Mesodermal cell (in vitro differentiated cells): ENCODE results near the gene CNOT4.

Experiments used
- H3K27ac ChIP-seq: 2 replicates; pipeline ENCODE4 v1.7.0; 2013; ENCODE audit warnings: mild to moderate bottlenecking, low read depth, low read length, moderate library complexity; ENCODE audit not compliant: severe bottlenecking
- H3K36me3 ChIP-seq: 2 replicates; pipeline ENCODE4 v1.7.1; 2013; ENCODE audit warnings: mild to moderate bottlenecking, low read length, moderate library complexity; ENCODE audit not compliant: control insufficient read depth, insufficient read depth
- H3K4me1 ChIP-seq: one replicate; pipeline ENCODE4 v1.7.1; 2013; ENCODE audit warnings: mild to moderate bottlenecking, low read length; ENCODE audit not compliant: insufficient read depth, control insufficient read depth, poor library complexity, severe bottlenecking
- H3K4me3 ChIP-seq: 2 replicates; pipeline ENCODE4 v1.7.0; 2013; ENCODE audit warnings: low read length, control low read depth, mild to moderate bottlenecking; ENCODE audit not compliant: insufficient read depth, poor library complexity, severe bottlenecking; ENCODE audit errors: extremely low read depth
- H3K9me3 ChIP-seq: 2 replicates; pipeline ENCODE4 v1.7.1; 2013; ENCODE audit warnings: mild to moderate bottlenecking, low read length, moderate library complexity; ENCODE audit not compliant: control insufficient read depth
- WGBS, 2 experiments: methylation state at CpG; one replicate each; pipeline ENCODE4 v1.1.5; 2013; ENCODE audit warnings: missing lambda C conversion rate in 2 of 2; ENCODE audit not compliant: insufficient coverage in 2 of 2; 5-methylcytosine and 5-hydroxymethylcytosine counted together

Gene CNOT4

DNA sequence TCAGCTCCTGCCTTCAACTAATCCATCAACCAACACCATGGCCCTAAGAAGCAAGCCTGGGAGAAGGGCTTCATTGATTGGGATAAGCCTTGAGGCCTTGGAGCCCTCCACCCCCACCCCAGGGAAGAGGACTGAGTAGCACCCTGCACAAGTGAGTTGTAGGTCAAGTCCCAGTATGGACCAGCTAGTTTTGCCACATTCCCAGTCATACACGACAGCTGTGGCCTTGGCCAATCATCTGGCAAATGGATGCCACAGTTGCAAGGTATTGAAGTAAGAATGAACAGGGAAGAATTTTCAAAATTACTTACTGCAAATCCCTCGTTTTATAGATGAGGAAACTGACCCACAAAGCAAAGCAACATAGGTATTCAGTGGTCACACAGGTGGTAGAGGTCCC is 166.5 kb downstream of the CNOT4 start:
- Histone ChIP-seq H3K9me3 (no peaks in the 10 kb centered on the region), H3K4me1 (no peaks in the 10 kb centered on the region), H3K27ac (no peak overlapping the region), H3K36me3 (no peaks in the 10 kb centered on the region), H3K4me3 (no peak overlapping the region)
- WGBS, 2 experiments, result 65 to 86% methylated on average over 1 to 2 of the region's 2 CpGs

- no peak overlapping the region for H3K4me3 ChIP-seq
- 86 to 91% methylated on average over 9 to 10 of the region's 10 CpGs for WGBS, 2 experiments
- no peaks in the 10 kb centered on the region for H3K36me3 ChIP-seq
- no peak overlapping the region for H3K27ac ChIP-seq
- H3K9me3 ChIP-seq, result no peaks in the 10 kb centered on the region
- H3K4me1 ChIP-seq, result no peaks in the 10 kb centered on the region
Observed at GRCh38 chr7:135342887-135343286, 167.0 kb downstream of the CNOT4 start.

GRCh38 chr7:135341049-135341448 is 168.9 kb downstream of the CNOT4 start:
- 66 to 77% methylated on average over 2 to 3 of the region's 5 CpGs for WGBS, 2 experiments
- no peak overlapping the region for H3K4me3 ChIP-seq
- H3K4me1 ChIP-seq, result no peaks in the 10 kb centered on the region
- no peaks in the 10 kb centered on the region for H3K36me3 ChIP-seq
- H3K27ac ChIP-seq, result no peak overlapping the region
- H3K9me3 ChIP-seq, result no peaks in the 10 kb centered on the region

- Histone ChIP-seq H3K36me3 (no peaks in the 10 kb centered on the region), H3K27ac (no peak overlapping the region), H3K4me1 (no peaks in the 10 kb centered on the region), H3K4me3 (no peak overlapping the region), H3K9me3 (no peaks in the 10 kb centered on the region)
- WGBS, 2 experiments, result 86 to 94% methylated on average over 5 of the region's 5 CpGs
Observed at GRCh38 chr7:135337977-135338550, 171.8 kb downstream of the CNOT4 start.

GRCh38 chr7:135337506-135337905 is 172.4 kb downstream of the CNOT4 start:
- no peak overlapping the region for H3K27ac ChIP-seq
- WGBS, 2 experiments, result 81 to 84% methylated on average over 4 to 5 of the region's 5 CpGs
- H3K4me1 ChIP-seq, result no peaks in the 10 kb centered on the region
- no peak overlapping the region for H3K4me3 ChIP-seq
- no peaks in the 10 kb centered on the region for H3K9me3 ChIP-seq
- no peaks in the 10 kb centered on the region for H3K36me3 ChIP-seq

DNA sequence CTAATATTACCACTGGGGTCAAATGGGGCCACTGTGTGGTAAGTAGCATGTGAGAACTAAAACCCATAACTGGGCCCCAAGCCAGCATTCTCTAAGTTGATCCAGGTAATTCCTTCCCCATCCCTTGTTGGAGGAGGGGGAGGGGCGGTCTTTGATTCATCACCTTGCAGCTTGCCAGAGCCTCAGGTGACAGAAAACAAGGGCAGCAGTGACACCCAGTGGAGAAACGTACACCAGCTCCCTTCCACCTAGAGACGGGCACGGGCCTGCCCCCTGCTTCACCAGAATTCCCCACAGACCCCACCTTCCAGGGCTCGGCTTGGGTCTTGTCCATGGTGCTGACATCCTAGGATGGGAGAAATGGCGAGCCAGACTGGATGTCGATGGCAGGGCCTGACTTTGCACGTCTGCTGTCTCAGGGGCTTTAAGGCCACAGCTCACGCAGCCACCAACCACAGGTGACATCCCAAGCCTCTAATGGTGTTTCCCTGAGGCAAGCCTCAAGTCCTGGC is 174.2 kb downstream of the CNOT4 start:
- 3 to 5% methylated on average over 6 to 8 of the region's 9 CpGs for WGBS, 2 experiments
- no peaks in the 10 kb centered on the region for H3K4me1 ChIP-seq
- H3K36me3 ChIP-seq, result no peaks in the 10 kb centered on the region
- H3K27ac ChIP-seq, result no peak overlapping the region
- H3K9me3 ChIP-seq, result no peaks in the 10 kb centered on the region
- no peak overlapping the region for H3K4me3 ChIP-seq

- Histone ChIP-seq H3K4me3 (no peak overlapping the region), H3K4me1 (no peaks in the 10 kb centered on the region), H3K9me3 (no peaks in the 10 kb centered on the region), H3K27ac (no peak overlapping the region), H3K36me3 (no peaks in the 10 kb centered on the region)
- WGBS, 2 experiments, result 77 to 83% methylated on average over 5 to 7 of the region's 10 CpGs
Observed at GRCh38 chr7:135334830-135335543, 174.9 kb downstream of the CNOT4 start.

DNA sequence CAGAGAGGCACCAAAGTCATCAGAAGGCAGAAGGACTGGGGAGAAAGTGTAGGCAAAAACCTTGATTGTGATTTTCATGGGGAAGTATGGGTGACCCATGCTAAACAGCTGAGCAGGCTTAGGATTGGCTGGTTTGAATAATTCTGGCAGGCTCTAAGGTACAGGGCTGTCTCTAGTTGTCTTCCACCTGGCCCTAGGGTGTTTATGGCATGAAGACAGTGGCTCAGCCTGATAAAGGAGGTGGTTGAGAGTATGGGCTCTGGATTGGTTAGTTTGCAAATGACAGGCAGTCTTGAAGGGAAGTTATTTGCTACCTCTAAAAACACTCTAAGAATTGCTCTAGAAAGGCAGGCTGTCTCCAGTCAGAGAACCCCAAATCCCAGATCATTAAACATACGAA is 176.0 kb downstream of the CNOT4 start:
- H3K36me3 ChIP-seq, result no peaks in the 10 kb centered on the region
- no CpG with 5 or more reads among the region's 1 CpG for WGBS, 2 experiments
- no peak overlapping the region for H3K27ac ChIP-seq
- H3K4me3 ChIP-seq, result no peak overlapping the region
- no peaks in the 10 kb centered on the region for H3K9me3 ChIP-seq
- H3K4me1 ChIP-seq, result no peaks in the 10 kb centered on the region

DNA sequence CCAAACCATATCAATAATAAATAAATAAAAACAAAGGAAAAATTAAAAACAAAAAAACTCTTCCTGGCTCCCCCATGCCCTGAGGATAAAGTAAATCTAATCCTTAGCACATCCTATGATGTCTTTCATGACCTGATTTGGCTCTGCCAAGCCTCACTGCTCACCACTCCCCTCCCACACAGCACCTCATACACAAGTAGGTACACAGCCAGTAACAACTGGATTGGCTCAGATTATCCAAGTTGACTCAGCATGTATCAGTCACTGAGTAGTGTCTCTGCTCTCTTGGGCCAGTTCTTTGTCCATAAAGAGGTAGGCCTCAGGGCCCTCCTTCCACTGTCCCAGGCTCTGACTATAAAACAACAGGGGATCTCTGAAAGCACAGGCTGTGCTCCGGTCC is 176.7 kb downstream of the CNOT4 start:
- Histone ChIP-seq H3K4me3 (no peak overlapping the region), H3K9me3 (no peaks in the 10 kb centered on the region), H3K4me1 (no peaks in the 10 kb centered on the region), H3K27ac (no peak overlapping the region), H3K36me3 (no peaks in the 10 kb centered on the region)
- 85 to 100% methylated on average over 1 of the region's 1 CpG for WGBS, 2 experiments

- no peaks in the 10 kb centered on the region for H3K36me3 ChIP-seq
- WGBS, 2 experiments, result 78 to 100% methylated on average over 1 of the region's 1 CpG
- H3K4me3 ChIP-seq, result no peak overlapping the region
- no peaks in the 10 kb centered on the region for H3K4me1 ChIP-seq
- no peaks in the 10 kb centered on the region for H3K9me3 ChIP-seq
- no peak overlapping the region for H3K27ac ChIP-seq
Observed at GRCh38 chr7:135330088-135330487, 179.8 kb downstream of the CNOT4 start.

DNA sequence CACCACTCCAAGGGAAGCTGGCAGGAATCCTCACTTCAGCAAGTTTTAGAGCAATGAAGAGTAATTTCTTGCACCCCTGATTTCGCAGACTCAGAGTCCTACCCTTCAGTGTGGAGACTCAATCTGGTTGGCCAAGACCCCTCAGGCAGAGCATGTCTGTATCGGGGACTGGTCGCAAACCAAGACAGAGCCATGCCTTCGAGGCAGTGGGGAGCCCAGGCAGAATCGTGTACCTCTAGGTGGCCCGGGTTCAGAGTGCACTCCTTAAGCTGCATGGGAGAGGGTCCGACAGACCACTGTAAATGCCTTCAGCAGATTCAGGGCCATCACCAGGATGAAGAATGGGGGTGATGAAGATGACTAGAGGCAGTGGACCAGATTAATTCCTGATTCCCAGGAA is 181.4 kb downstream of the CNOT4 start:
- 93 to 97% methylated on average over 6 to 7 of the region's 7 CpGs for WGBS, 2 experiments

More for the DNA sequence above, 181.4 kb downstream of the CNOT4 start:
- no peaks in the 10 kb centered on the region for H3K9me3 ChIP-seq
- no peaks in the 10 kb centered on the region for H3K36me3 ChIP-seq
- no peak overlapping the region for H3K4me3 ChIP-seq
- H3K4me1 ChIP-seq, result no peaks in the 10 kb centered on the region
- no peak overlapping the region for H3K27ac ChIP-seq
